ENCODE measurements around the gene GNAL. TPM values are rescaled to one million over a fixed set of nuclear protein-coding genes. Genes with fewer than 3 reads are reported as not detected.

Gene GNAL
- total RNA-seq, 1 experiment from 2014 or later = 0.44 TPM

DNA sequence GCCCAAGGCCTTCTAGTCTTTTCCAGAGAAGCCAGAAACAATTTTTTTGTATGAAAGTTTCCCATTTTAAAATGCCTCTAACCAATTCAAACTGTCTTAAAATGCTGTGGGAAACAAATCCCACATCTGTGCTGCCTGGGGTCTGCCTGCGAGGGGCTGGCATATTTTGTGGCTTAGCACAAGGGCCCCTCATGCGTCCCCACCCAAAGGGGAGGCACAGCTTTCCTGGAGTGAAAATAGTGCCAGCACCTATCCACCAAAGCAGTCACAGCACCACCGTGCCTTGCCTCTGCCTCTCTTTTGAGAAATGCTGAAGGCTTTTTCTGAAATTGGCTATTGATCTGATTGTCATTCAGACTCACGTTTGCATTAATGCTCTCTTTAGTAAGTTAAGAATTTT lies 22.2 kb upstream of the GNAL start:
- POLR2A ChIA-PET = no interaction called here
- no peaks in the 10 kb centered on the region for H3K9me3 ChIP-seq (ENCODE audit: control insufficient read depth, insufficient read depth, low read depth, low read length)
- H3K4me1 ChIP-seq (ENCODE audit: control insufficient read depth, insufficient read depth, low read length) = no peaks in the 10 kb centered on the region
- TF ChIP-seq TCF7L2 (IDR thresholded peaks at IDR 0.05; ENCODE audit: low read depth, low read length) = no peak
- TF ChIP-seq REST (IDR thresholded peaks at IDR 0.05; ENCODE audit: insufficient read depth in 1 of 2, low read depth in 2 of 2, low read length in 1 of 2) = no peak
- TF ChIP-seq CTCF (IDR thresholded peaks at IDR 0.05) = no peak
- no peak for TF ChIP-seq SIN3A (IDR thresholded peaks at IDR 0.05; ENCODE audit: borderline replicate concordance, insufficient read depth, low read depth, low read length)
- no peak for TF ChIP-seq POLR2AphosphoS5 (IDR thresholded peaks at IDR 0.05; ENCODE audit: low read depth, low read length)
- intact Hi-C loops (cut with micrococcal nuclease; ENCODE audit: unreplicated experiment) (no loop called here), in situ Hi-C loops (cut with HindIII; ENCODE audit: low pct_unique_long_range_greater_than_20kb, low sequenced_read_pairs) (no loop called here)
- H3K4me3 ChIP-seq (ENCODE audit: low read depth in 2 of 2, low read length in 2 of 2) = no peak overlapping the region
- no peak for DNase-seq (ENCODE audit: low read depth, low spot score)
- no TSS peak for BruUV-seq (replicated peaks)
- H3K36me3 ChIP-seq (ENCODE audit: control insufficient read depth, insufficient read depth, low read length) = no peaks in the 10 kb centered on the region
- ATAC-seq = no peak
- H3K27ac ChIP-seq (ENCODE audit: low read length) = no peak overlapping the region
- H3K27me3 ChIP-seq (ENCODE audit: control insufficient read depth, insufficient read depth, low read length) = peaks cover 6% of the 10 kb centered on the region
- CTCF ChIA-PET = interaction anchor here (1.0 kb wide), 1 partner anchor 12 kb away, joined by 3 read pairs; no protein-coding TSS in a partner anchor

GRCh38 chr18:11667578-11667977 lies 21.5 kb upstream of the GNAL start:
- POLR2A ChIA-PET = no interaction called here
- Histone ChIP-seq H3K9me3 (ENCODE audit: control insufficient read depth, insufficient read depth, low read depth, low read length) (no peaks in the 10 kb centered on the region), H3K27ac (ENCODE audit: low read length) (no peak overlapping the region), H3K4me1 (ENCODE audit: control insufficient read depth, insufficient read depth, low read length) (no peaks in the 10 kb centered on the region), H3K36me3 (ENCODE audit: control insufficient read depth, insufficient read depth, low read length) (no peaks in the 10 kb centered on the region), H3K27me3 (ENCODE audit: control insufficient read depth, insufficient read depth, low read length) (peaks cover 6% of the 10 kb centered on the region), H3K4me3 (ENCODE audit: low read depth in 2 of 2, low read length in 2 of 2) (no peak overlapping the region)
- TF ChIP-seq POLR2AphosphoS5 (IDR thresholded peaks at IDR 0.05; ENCODE audit: low read depth, low read length) (no peak), REST (IDR thresholded peaks at IDR 0.05; ENCODE audit: insufficient read depth in 1 of 2, low read depth in 2 of 2, low read length in 1 of 2) (no peak), TCF7L2 (IDR thresholded peaks at IDR 0.05; ENCODE audit: low read depth, low read length) (no peak), CTCF (IDR thresholded peaks at IDR 0.05) (no peak), SIN3A (IDR thresholded peaks at IDR 0.05; ENCODE audit: borderline replicate concordance, insufficient read depth, low read depth, low read length) (no peak)
- CTCF ChIA-PET = no interaction called here
- in situ Hi-C loops (cut with HindIII; ENCODE audit: low pct_unique_long_range_greater_than_20kb, low sequenced_read_pairs) = no loop called here
- intact Hi-C loops (cut with micrococcal nuclease; ENCODE audit: unreplicated experiment) = no loop called here
- no TSS peak for BruUV-seq (replicated peaks)
- ATAC-seq = no peak
- no peak for DNase-seq (ENCODE audit: low read depth, low spot score)

All from Panc1 (cell line).